ENCODE results near the gene HBD.

The HBD gene

DNA sequence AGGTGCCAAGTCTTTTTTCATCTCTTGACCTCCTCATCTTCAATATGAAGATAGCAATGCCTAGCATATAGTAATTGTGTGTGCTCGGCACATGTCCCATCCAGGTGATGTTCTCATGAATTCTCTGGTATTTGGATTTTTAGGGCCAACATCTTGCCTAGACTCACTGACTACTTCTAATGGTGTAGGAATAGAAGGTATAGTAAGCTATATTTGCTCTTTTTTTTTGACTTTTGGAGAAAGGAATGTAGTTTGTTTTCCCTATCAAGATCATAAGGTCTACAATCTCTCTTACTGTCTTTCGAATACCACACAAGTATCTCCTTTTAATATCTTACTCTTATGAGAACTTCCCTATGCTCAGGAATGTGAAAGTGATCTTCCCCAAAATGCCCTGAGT lies 3.2 kb downstream of the HBD start:
- no peak for DNase-seq

- DNase-seq = no peak
Measured at GRCh38 chr11:5230266-5230665, 4.0 kb downstream of the HBD start.

- DNase-seq = no peak
Measured at GRCh38 chr11:5229796-5230195, 4.5 kb downstream of the HBD start.

GRCh38 chr11:5229356-5229755 lies 4.9 kb downstream of the HBD start:
- no peak for DNase-seq

DNA sequence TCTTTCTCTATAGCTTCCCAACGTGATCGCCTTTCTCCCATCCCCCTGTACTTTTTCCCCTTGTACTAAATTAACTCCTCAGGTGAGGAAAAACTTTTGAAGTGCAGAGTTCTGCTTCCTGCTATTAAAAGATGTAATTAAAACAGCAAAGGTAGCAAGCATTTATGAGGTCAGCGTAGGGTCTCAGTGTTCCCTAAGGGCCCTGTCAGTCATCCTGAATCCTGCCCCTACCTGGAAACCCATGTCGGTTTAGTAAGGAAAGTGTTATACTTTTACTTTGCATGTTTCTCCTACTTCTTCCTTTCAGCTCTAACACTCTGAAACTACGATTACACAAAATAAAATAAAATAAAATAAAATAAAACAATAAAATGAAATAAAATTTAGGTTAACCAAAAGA lies 6.2 kb downstream of the HBD start:
- DNase-seq = no peak

DNA sequence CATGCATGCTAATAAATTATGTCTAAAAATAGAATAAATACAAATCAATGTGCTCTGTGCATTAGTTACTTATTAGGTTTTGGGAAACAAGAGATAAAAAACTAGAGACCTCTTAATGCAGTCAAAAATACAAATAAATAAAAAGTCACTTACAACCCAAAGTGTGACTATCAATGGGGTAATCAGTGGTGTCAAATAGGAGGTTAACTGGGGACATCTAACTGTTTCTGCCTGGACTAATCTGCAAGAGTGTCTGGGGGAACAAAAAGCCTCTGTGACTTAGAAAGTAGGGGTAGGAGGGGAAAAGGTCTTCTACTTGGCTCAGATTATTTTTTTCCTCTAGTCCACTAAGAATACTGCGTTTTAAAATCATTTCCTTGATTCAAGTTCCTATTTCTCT lies 6.6 kb downstream of the HBD start:
- no peak for DNase-seq

- DNase-seq = no peak
Measured at GRCh38 chr11:5226732-5227310, 7.5 kb downstream of the HBD start, which contains the start of gene HBB. Gene HBB (minus strand): TSS chr11:5227071. CDS start chr11:5227021, 50 bp downstream.

GRCh38 chr11:5225480-5225871 lies 8.8 kb downstream of the HBD start:
- DNase-seq = no peak

- no peak for DNase-seq
Measured at GRCh38 chr11:5224538-5225479, 9.5 kb downstream of the HBD start.

DNA sequence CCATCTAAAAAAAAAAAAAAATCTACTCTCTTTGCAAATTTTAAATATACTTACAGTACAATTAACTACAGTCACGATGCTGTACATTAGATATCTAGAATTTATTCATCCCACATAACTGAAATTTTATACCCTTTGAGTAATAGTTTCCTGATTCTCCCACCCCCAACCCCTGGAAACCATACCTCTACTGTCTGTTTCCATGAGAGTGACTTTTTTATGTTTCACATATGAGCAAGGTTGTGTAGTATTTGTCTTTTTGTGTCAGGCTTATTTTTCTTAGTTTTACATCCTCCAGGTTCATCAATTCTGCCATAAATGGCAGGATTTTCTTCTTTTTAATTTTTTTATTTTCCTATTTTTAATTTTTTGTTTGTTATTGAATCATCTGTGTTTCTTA lies 10.6 kb downstream of the HBD start:
- DNase-seq = no peak

DNA sequence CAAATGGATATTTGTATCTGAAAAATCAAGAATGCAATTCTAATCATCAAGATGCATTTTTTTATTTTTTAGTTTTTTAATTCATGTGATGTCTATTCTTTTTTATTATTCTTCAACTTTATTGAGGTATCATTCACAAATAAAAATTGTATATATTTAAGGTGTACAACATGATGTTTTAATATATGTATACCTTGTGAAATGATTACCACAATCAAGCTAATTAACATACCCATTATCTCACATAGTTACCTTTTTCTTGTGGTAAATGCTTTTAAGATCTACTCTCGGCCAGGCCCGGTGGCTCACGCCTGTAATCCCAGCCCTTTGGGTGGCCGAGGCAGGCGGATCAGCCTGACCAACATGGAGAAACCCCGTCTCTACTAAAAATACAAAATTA lies 11.1 kb downstream of the HBD start:
- no peak for DNase-seq

- DNase-seq = no peak
Measured at GRCh38 chr11:5210376-5210885, 23.9 kb downstream of the HBD start.

DNA sequence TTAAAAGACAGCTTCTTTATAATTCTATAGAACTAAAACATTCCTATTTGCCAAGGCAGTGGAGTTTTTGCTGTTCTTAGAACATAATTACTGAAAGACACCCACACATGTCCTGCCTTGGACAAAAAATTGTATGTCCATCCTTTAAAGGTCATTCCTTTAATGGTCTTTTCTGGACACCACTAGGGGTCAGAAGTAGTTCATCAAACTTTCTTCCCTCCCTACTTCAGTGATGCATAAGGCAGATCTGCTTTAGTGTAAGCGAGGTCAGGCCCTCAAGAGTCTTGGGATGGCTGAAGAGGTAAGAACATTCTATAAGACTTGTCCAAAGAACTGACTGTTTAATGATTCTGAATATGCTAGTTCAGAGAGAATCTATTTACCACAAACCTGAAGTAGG lies 29.5 kb downstream of the HBD start:
- DNase-seq = no peak

DNA sequence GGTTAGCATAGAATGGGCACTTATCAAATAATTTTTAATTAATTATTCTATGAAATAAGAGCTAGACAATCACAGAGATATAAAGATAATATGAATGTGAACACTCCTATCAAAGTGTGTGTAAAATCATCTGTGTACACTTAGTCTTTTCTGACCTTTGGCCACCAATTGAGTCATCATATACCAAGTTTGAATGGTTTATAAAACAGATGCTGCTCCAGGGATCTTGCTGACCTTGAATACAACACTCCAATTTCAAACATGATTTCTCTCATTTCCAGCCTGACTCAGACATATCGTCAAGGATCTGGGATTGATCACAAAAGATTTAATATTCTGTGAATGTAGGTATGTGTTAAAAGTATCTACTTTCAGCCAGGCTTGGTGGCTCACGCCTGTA lies 30.9 kb downstream of the HBD start:
- DNase-seq = no peak

DNA sequence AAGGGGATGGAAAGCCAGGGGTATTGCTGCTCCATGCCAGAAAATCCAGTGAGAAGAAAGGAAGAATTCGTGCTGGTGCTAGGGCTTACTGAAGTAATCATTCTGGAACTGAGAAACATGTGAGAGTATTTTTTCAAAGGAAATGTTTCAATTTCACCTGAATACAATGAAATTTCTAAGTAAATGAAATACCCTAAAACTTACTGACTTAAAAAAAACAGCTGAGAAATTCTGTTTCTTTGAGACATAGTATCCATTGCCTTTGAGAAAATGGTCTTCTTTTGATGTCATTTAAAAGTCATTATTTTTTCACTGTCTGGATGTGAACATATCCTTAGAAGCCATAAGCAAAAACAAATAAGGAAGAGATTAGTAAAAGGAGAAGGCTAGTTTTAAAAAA lies 33.7 kb downstream of the HBD start, which contains the start of gene OR51V1:
Gene OR51V1 (minus strand): TSS at position 101 of the 400 bp plus-strand sequence. CDS start 0 bp downstream, at position 101.
- DNase-seq = no peak

DNA sequence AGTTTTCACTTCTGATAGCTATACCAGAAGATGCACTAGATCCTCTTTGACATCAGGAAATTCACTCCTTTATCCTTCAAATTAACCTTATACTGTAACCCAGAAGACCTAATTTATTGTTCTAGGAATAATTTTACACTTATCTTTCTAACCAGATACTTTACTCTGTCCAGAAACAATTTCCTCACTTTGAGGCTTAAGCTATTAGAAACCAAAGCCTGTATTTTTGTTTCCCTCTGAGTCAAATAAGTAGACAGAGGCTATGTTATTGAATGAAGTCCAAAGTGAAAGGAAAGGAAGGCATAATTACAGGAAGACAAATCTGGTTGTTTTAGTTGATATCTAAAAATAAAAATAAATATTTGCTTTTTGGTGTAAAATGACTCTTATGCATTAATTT lies 36.0 kb downstream of the HBD start:
- DNase-seq = no peak

- no peak for DNase-seq
Measured at GRCh38 chr11:5197536-5197935, 36.7 kb downstream of the HBD start.

DNA sequence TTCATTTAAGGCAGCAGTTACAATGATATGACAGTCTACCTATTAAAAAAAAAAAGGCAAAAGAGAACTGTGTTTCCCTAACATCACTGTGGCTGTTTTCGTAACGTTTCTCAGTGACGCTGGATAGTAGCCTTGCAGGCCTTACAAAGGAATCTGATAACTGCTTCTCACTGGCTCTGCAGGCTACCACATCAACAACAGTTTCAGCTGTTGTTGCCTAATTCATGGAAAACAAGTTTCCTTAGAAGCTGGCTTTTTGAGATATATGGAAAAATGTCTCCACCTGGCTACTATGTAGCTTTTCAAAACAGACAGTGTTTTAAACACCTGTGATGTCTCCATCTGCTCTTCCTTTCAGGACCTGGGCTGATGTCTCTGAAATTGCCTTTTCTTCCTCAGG lies 37.6 kb downstream of the HBD start:
- no peak for DNase-seq

DNA sequence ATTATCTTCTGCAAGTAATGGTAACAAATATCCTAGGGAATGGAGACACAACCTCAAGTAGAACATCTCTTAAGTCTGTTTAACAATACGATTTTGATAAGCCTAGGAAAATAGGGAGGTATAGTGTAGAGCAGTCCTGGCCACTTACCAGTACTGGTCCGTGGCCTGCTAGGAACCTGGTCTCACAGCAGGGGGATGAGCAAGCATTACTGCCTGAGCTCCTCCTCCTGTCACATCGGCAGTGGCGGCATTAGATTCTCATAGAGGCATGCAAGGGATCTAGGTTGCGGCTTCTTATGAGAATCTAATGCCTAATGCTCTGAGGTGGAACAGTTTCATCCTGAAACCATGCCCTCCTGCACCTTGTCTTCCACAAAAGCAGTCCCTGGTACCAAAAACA lies 38.2 kb downstream of the HBD start:
- DNase-seq = no peak

DNA sequence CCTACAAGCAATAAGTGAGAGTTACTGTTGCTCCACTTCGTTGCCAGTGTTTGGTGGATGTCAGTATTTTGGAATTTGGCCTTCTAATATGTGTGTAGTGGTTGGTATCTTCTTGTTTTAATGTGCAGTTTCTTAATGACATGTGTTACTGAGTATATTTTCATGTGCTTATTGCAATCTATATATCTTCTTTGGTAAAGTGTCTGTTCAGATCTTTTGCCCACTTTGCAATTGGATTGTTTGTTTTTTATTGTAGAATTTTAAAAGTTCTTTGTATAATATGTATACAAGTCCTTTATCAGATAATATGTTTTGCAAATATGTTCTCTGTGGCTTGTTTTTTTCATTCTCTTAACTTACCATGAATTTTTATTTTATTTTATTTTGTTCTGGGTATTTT lies 41.5 kb downstream of the HBD start:
- no peak for DNase-seq

GRCh38 chr11:5188201-5188600 lies 46.1 kb downstream of the HBD start:
- no peak for DNase-seq
